ENCODE results near the gene ATRNL1.
"Not testable (repeated sequence)": the region's sequence is repeated elsewhere in the genome, so short reads cannot be mapped to it uniquely, and the experiment has no call there.

Gene ATRNL1

GRCh38 chr10:115432188-115432819, 339.1 kb downstream of the ATRNL1 start:
- DNase-seq, result no peak

- no peak for DNase-seq
These were observed 343.8 kb downstream of the ATRNL1 start for GRCh38 chr10:115436999-115437398.

- no peak for DNase-seq
These were observed 348.9 kb downstream of the ATRNL1 start for GRCh38 chr10:115441907-115442545.

GRCh38 chr10:115456812-115457211, 363.6 kb downstream of the ATRNL1 start:
- no peak for DNase-seq

- DNase-seq, result no peak
These were observed 390.1 kb downstream of the ATRNL1 start for GRCh38 chr10:115483294-115483693.

- no peak for DNase-seq
These were observed 398.5 kb downstream of the ATRNL1 start for GRCh38 chr10:115491526-115492140.

GRCh38 chr10:115503546-115503945, 410.4 kb downstream of the ATRNL1 start:
- no peak for DNase-seq

- no peak for DNase-seq
These were observed 421.7 kb downstream of the ATRNL1 start for GRCh38 chr10:115514895-115515294.

GRCh38 chr10:115525141-115525540, 432.0 kb downstream of the ATRNL1 start:
- DNase-seq, result no peak

GRCh38 chr10:115527682-115528081, 434.5 kb downstream of the ATRNL1 start:
- not testable (repeated sequence) for DNase-seq

- DNase-seq, result not testable (repeated sequence)
These were observed 443.2 kb downstream of the ATRNL1 start for GRCh38 chr10:115536401-115536800.

- DNase-seq, result no peak
These were observed 446.1 kb downstream of the ATRNL1 start for GRCh38 chr10:115539142-115539762.

- DNase-seq, result no peak
These were observed 462.8 kb downstream of the ATRNL1 start for GRCh38 chr10:115555887-115556402.

- no peak for DNase-seq
These were observed 465.1 kb downstream of the ATRNL1 start for GRCh38 chr10:115558252-115558651.

- no peak for DNase-seq
These were observed 473.7 kb downstream of the ATRNL1 start for GRCh38 chr10:115566867-115567266.

GRCh38 chr10:115572740-115573455, 479.7 kb downstream of the ATRNL1 start:
- no peak for DNase-seq

GRCh38 chr10:115580239-115580638, 487.1 kb downstream of the ATRNL1 start:
- DNase-seq, result no peak

- no peak for DNase-seq
These were observed 499.9 kb downstream of the ATRNL1 start for GRCh38 chr10:115593060-115593459.

- no peak for DNase-seq
These were observed 511.5 kb downstream of the ATRNL1 start for GRCh38 chr10:115604627-115605026.

- DNase-seq, result no peak
These were observed 512.9 kb downstream of the ATRNL1 start for GRCh38 chr10:115606086-115606485.

- DNase-seq, result no peak
These were observed 513.6 kb downstream of the ATRNL1 start for GRCh38 chr10:115606741-115607140.

GRCh38 chr10:115624448-115624847, 531.3 kb downstream of the ATRNL1 start:
- DNase-seq, result no peak

- no peak for DNase-seq
These were observed 535.5 kb downstream of the ATRNL1 start for GRCh38 chr10:115628616-115629015.
